Subcutaneous abdominal adipose tissue (tissue), 5 donors: ENCODE data around the gene LTBP4.

Experiments
- H3K27ac ChIP-seq: one replicate; pipeline ENCODE4 v1.7.0; 2013; ENCODE audit warnings: low read depth, mild to moderate bottlenecking, inconsistent platforms, low read length, moderate library complexity
- H3K27me3 ChIP-seq, 5 donors: one replicate each; pipeline ENCODE4 v1.7.0; 2013; ENCODE audit warnings: low read length in 5 of 5, inconsistent platforms in 1 of 5; ENCODE audit not compliant: control insufficient read depth in 5 of 5, insufficient read depth in 4 of 5
- H3K36me3 ChIP-seq, 5 donors: one replicate each; pipeline ENCODE4 v1.7.0; 2013; ENCODE audit warnings: low read length in 5 of 5; ENCODE audit not compliant: control insufficient read depth in 5 of 5, insufficient read depth in 5 of 5
- H3K4me1 ChIP-seq, 5 donors: one replicate each; pipeline ENCODE4 v1.7.0; 2013; ENCODE audit warnings: low read length in 5 of 5, mild to moderate bottlenecking in 3 of 5, moderate library complexity in 1 of 5; ENCODE audit not compliant: control insufficient read depth in 5 of 5, insufficient read depth in 5 of 5
- H3K4me3 ChIP-seq, 5 donors: one replicate each; pipeline ENCODE4 v1.7.0; 2013; ENCODE audit warnings: low read length in 5 of 5, low read depth in 1 of 5
- H3K9ac ChIP-seq, 5 donors: one replicate each; pipeline ENCODE4 v1.7.0; 2013; ENCODE audit warnings: low read length in 5 of 5, mild to moderate bottlenecking in 4 of 5, moderate library complexity in 3 of 5
- H3K9me3 ChIP-seq, 5 donors: one replicate each; pipeline ENCODE4 v1.7.0; 2013; ENCODE audit warnings: low read length in 5 of 5; ENCODE audit not compliant: control insufficient read depth in 5 of 5
- donor health status: healthy.
- donor health status: healthy.
- donor health status: healthy.
- donor health status: healthy.
- donor health status: healthy.

The LTBP4 gene

GRCh38 chr19:40576585-40577451, 24.4 kb upstream of the LTBP4 start, which contains the start of gene SHKBP1:
TSS of gene SHKBP1 (plus strand) at chr19:40576873. CDS start at chr19:40576900, 27 bp downstream.
- peaks cover 3 to 21% (median 15%) of the 10 kb centered on the region in 5 donors for H3K4me1 ChIP-seq
- H3K27ac ChIP-seq: peak within 1 kb of the TSS; percentile 67
- H3K36me3 ChIP-seq: peaks cover 0 to 22% (median 13%) of the 10 kb centered on the region in 5 donors
- H3K4me3 ChIP-seq: peak within 1 kb of the TSS; percentile 80 to 99 (median 86)
- H3K9me3 ChIP-seq: no peaks in the 10 kb centered on the region
- H3K9ac ChIP-seq: peak within 1 kb of the TSS in 4 of 5 donors; percentile 60 to 83 (median 73)
- H3K27me3 ChIP-seq: no peaks in the 10 kb centered on the region

GRCh38 chr19:40578442-40578908, 22.7 kb upstream of the LTBP4 start:
- no peaks in the 10 kb centered on the region for H3K27me3 ChIP-seq
- H3K4me1 ChIP-seq: peaks cover 3 to 21% (median 15%) of the 10 kb centered on the region in 5 donors
- no peak overlapping the region for H3K27ac ChIP-seq
- no peaks in the 10 kb centered on the region for H3K9me3 ChIP-seq
- H3K9ac ChIP-seq: no peak overlapping the region
- peaks cover 0 to 38% (median 23%) of the 10 kb centered on the region in 5 donors for H3K36me3 ChIP-seq
- H3K4me3 ChIP-seq: no peak overlapping the region

GRCh38 chr19:40580619-40581018, 20.6 kb upstream of the LTBP4 start:
- Histone ChIP-seq H3K27me3 (no peaks in the 10 kb centered on the region), H3K27ac (no peak overlapping the region), H3K4me3 (no peak overlapping the region), H3K9me3 (no peaks in the 10 kb centered on the region), H3K9ac (no peak overlapping the region), H3K36me3 (peaks cover 0 to 50% (median 31%) of the 10 kb centered on the region in 5 donors), H3K4me1 (peaks cover 3 to 21% (median 15%) of the 10 kb centered on the region in 5 donors)

GRCh38 chr19:40581531-40581930, 19.6 kb upstream of the LTBP4 start:
- peaks cover 0 to 59% (median 36%) of the 10 kb centered on the region in 5 donors for H3K36me3 ChIP-seq
- H3K9me3 ChIP-seq: no peaks in the 10 kb centered on the region
- no peaks in the 10 kb centered on the region for H3K27me3 ChIP-seq
- H3K4me3 ChIP-seq: no peak overlapping the region
- peaks cover 3 to 17% (median 10%) of the 10 kb centered on the region in 5 donors for H3K4me1 ChIP-seq
- no peak overlapping the region for H3K9ac ChIP-seq
- no peak overlapping the region for H3K27ac ChIP-seq

- no peaks in the 10 kb centered on the region for H3K9me3 ChIP-seq
- no peak overlapping the region for H3K4me3 ChIP-seq
- peaks cover under 1 to 11% (median 6%) of the 10 kb centered on the region in 5 donors for H3K4me1 ChIP-seq
- no peak overlapping the region for H3K9ac ChIP-seq
- H3K27me3 ChIP-seq: no peaks in the 10 kb centered on the region
- no peak overlapping the region for H3K27ac ChIP-seq
- peaks cover 0 to 66% (median 42%) of the 10 kb centered on the region in 5 donors for H3K36me3 ChIP-seq
Measured at GRCh38 chr19:40582467-40582866, 18.7 kb upstream of the LTBP4 start.

GRCh38 chr19:40583283-40583682, 17.9 kb upstream of the LTBP4 start:
- Histone ChIP-seq H3K36me3 (peaks cover 0 to 72% (median 46%) of the 10 kb centered on the region in 5 donors), H3K9ac (no peak overlapping the region), H3K4me3 (no peak overlapping the region), H3K27ac (no peak overlapping the region), H3K27me3 (no peaks in the 10 kb centered on the region), H3K9me3 (no peaks in the 10 kb centered on the region), H3K4me1 (peaks cover 0 to 6% (median 0%) of the 10 kb centered on the region in 5 donors)

- peaks cover 0 to 77% (median 50%) of the 10 kb centered on the region in 5 donors for H3K36me3 ChIP-seq
Measured at GRCh38 chr19:40584007-40584406, 17.2 kb upstream of the LTBP4 start.

GRCh38 chr19:40585241-40585981, 15.8 kb upstream of the LTBP4 start:
- Histone ChIP-seq H3K9me3 (no peaks in the 10 kb centered on the region), H3K9ac (no peak overlapping the region), H3K4me3 (no peak overlapping the region), H3K27me3 (no peaks in the 10 kb centered on the region), H3K27ac (no peak overlapping the region), H3K4me1 (peaks cover 0 to 7% (median 0%) of the 10 kb centered on the region in 5 donors), H3K36me3 (peaks cover 0 to 76% (median 44%) of the 10 kb centered on the region in 5 donors)

More at GRCh38 chr19:40584007-40584406, 17.2 kb upstream of the LTBP4 start:
- H3K4me1 ChIP-seq: peaks cover 0 to 7% (median 0%) of the 10 kb centered on the region in 5 donors
- H3K27me3 ChIP-seq: no peaks in the 10 kb centered on the region
- H3K27ac ChIP-seq: no peak overlapping the region
- no peak overlapping the region for H3K9ac ChIP-seq
- H3K4me3 ChIP-seq: no peak overlapping the region
- no peaks in the 10 kb centered on the region for H3K9me3 ChIP-seq

- no peaks in the 10 kb centered on the region for H3K9me3 ChIP-seq
- H3K4me3 ChIP-seq: no peak overlapping the region
- peaks cover 0 to 7% (median 0%) of the 10 kb centered on the region in 5 donors for H3K4me1 ChIP-seq
- H3K27me3 ChIP-seq: no peaks in the 10 kb centered on the region
- no peak overlapping the region for H3K9ac ChIP-seq
- H3K27ac ChIP-seq: no peak overlapping the region
- peaks cover 0 to 76% (median 40%) of the 10 kb centered on the region in 5 donors for H3K36me3 ChIP-seq
Measured at GRCh38 chr19:40585982-40586422, 15.2 kb upstream of the LTBP4 start.
